Measurements from ENCODE around the gene TNKS2.
"Not testable (repeated sequence)": the region's sequence is repeated elsewhere in the genome, so short reads cannot be mapped to it uniquely, and the experiment has no call there.

TNKS2 gene

DNA sequence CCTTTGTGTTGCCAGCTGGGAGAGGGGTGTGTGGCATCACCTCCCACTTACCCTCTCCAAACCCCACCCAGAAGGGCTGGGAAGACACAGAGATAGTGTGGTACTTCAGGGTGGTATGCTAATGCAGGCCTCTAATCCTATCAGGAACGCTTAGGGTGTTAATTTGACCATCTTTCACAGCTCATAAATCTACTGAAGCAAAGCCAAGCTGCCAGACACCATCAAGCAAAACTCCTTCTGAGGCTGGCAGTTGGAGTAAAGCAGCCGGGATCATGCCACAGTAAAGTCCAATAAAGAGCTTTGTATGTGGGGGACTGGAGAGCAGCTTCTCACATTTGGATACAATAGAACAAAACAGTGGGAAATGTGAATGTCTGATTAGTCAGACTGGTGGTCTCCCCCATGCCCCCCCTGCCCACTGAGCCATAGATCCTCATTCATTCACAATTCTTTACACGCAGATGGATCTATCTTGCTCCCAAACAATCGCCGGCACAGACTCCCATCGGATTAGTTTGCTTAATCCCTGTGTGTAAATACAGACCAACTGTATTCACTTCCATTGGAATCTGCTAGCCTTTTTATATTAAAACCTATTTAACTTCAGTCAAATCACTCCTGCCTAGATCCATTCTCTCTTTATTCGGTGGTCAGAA, 81.4 kb downstream of the TNKS2 start:
- no peak for DNase-seq

DNA sequence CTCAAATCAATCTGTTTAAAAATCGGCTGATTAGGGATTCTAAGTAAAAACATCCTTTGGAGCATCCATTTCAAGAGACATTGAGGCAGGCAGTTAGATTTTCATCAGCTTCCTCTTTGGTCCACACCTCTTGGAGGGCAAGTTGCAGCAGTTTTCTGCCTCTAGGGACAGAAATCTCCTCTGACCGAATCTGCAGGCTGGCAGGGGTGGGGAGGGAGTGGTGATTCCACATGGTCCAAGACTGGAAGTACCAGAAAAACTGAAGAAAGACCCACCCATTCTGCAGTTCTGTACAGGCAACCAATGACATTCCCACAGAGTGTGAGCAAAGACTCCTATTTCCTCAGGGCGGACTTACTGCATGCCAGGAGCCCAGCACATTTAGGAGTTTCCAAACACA, 82.1 kb downstream of the TNKS2 start:
- DNase-seq: no peak

DNA sequence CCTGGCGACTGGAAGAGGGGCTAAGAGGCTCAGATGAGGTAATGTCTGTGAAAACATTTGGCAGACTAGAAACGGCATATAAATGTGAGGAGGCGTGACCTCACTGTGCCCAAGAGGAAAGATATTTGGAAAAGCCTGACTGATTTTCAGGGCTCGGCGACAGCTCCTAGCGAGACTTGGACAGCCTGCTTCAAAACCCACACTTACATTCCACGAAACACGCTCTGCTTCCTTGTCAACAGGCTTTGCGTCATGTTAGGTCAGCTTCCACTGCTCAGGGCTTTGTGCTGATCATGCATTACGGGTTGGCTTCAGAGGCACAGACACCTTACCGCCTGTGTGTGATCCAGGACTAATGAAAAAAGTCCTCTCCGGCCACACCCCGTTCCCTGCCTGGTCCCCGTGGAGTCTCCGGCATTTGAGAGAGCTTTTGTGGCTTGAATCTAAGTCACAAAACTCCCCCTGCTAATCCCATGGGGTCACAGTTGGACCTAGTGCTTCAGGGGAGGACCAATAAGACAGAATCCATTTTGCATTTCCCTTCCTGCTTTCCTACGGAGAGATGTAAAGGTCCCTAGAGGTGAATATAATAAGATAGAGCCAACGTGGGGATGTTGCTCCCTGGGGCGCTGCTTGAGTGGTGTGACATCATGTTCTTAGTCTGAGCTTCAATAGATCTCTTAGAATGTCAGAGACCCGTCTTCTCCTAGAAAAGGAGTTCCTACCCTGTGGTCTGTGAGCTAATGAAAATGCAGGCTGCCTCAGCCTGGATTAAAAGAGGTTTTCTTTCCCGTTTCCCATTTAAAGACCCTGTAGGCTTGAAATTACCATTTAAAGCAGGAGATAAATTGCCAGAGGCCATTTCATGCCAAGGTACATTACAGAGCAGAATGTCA, 85.6 kb downstream of the TNKS2 start:
- DNase-seq: no peak

DNA sequence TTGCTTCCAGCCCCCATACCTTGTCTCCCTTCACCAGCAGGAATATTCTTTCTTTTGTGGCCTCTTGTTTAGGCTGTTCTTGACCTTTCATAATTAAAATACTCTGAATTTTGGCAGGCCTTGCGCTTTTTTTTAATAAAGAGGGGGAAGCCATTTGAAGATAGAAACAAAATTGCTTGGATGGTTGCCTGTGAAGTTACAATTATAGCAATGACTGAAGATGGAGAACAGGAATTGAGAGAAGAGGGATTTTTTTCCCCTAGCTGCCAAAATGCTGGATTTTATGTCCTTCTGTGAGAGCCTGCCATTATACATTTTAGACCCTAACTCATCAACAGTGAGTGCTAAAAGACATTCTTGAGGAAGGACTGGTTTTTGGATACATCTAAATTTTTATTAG, 86.3 kb downstream of the TNKS2 start:
- DNase-seq: no peak

DNA sequence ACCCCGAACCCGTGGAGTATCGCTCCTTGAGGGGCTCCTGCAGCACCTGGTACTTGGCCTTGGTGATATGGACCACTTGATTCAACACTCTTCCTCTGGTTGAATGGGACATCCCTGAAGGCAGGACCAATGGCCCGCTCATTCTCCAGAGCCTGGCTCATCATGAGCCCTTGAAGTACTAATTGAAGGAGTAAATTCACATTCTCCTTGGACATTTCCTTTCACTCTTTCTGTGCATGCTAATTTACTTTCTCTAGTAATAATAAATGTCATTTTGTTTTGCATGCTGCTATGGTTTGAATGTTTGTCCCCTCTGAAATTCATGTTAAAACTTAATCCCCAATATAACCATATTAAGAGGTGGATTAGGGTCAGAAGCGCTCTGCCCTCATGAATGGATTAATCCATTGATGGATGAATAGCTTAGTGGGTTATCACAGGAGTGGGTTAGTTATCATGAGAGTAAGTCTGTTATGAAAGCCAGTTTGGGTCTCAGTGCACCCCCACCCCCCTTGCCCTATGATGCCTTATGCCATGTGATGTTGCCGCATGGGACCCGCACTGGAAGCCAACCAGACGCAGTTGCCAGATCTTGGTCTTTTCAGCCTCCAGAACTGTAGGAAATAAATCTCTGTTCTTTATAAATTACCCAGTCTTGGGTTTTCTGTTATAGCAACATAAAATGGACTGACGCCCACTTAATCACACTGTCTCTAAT, 87.3 kb downstream of the TNKS2 start:
- DNase-seq: no peak

DNA sequence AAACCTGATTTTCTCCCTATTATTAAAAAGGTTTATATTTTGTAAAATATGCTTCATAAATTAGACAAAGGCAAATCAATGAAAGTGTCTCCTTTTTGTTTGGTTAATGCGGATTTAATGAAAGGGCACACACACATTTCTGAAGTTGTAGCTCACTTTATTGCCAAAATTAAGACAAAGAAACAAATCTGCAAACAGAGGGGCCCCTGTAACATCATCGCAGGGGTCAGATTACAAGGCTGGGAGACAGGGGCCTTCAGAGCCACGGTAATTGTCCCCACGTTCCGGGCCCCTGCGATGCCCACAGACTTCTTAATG, 88.7 kb downstream of the TNKS2 start:
- DNase-seq: no peak

DNA sequence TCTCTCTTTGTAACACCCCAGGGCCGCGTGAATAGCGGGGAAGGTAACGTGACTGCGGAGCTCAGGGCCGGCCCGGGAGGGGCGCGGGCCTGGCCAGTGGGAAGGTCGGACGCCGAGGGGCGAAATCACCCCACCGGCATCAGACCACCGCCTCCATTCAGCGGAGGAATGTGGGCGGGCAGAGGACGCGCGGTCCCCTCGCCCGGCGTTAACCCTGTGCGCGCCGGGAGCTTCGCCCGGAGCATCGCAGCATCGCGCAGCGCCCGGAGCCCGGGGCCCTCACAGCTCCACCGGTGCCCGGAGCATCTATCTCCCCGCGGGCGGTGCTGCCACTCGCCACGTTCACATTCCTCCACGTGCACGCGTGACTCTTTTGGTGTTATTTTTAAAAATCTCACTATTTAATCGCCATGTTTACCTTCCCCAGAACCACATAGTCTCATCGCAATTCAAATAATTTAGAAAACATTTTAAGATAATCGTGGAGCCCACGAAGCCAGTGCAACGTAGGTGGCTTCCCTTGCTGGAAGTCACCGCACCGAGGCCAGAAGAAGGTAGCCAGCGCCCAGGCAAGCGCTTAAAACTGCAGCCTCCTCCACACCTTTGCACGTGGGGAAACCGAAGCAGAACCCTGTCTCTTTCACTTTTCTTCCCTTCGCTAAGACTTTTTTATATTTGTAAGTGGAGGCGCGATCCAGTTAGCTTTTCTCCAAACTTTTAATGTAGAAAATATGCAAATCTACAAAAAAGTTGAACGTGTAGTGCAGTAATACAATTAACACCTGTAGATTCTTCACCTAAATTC, 89.2 kb downstream of the TNKS2 start:
- peak in 1 of 2 donors; percentile 16 for DNase-seq

DNA sequence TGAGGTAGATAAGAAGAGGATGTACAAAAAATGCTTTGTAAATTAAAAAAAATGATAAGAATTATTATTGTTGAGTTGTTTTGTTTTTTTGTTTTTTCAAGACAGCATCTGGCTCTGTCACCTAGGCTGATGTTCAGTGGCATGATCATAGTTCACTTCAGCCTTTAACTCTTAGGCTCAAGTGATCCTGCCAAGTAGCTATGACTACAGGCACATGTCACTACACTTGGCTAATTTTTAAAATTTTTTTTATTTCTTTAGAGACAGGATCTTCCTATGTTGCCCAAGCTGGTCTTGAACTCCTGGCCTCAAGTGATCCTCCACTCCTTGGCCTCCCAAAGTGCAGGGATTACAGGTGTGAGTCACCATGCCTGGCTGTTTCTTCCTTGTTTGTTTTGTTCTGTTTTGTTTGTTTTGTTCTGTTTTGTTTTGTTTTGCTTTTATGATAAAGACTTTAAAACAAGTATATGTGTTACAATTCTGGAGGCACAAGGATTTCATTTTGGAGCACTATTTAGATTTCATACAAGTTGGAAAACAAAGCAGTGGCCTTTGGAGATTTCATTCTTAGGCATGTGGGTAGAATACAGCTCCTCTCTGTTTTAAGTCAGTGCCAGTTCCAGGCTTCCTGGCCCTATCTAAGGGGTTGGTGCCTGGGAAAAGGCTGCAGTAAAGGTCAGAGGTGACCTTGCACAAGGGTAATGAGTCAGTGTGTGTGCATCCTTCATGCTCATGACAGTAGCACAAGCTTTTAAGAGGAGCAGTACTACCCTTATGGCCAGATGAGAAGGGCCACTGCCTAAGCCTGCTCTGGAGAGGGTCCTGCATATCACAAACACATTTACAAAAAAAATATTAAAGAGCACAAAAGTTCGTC, 93.1 kb downstream of the TNKS2 start:
- no peak for DNase-seq

DNA sequence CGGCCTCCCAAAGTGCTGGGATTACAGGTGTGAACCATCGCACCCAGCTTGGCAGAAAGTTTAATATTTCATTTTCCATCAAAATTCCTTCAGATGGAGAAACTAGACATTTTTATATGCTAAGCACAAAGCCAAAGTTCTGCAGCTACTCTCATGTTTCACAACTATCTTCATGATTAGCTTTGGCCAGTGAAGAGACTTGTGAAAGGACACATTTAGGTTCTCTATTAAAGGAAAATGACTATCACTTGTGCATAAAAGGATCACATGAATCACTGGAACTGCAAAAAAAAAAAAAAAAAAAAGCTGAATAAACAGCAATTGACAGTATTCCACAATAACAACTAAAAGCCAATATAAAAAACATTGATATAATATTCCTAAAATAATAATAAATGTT, 94.8 kb downstream of the TNKS2 start:
- no peak for DNase-seq

DNA sequence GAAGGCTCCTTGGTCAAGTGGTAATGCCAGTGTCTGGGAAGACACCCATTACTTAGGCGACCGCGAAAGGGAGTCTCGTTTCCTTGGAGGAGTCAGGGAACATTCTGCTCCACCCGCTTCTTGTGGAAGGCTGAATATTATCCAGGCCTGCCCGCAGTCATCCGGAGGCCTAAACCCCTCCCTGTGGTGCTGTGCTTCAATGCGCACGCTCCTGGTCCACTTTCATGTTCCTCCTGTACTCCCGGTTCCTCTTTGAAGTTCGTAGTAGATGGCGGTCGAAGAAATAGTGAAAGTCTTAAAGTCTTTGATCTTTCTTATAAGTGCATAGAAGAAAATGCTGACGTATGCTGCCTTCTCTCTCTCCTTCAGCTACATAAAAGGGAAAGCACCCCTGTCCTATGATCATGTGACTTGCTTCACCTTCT, 96.0 kb downstream of the TNKS2 start:
- not testable (repeated sequence) for DNase-seq

DNA sequence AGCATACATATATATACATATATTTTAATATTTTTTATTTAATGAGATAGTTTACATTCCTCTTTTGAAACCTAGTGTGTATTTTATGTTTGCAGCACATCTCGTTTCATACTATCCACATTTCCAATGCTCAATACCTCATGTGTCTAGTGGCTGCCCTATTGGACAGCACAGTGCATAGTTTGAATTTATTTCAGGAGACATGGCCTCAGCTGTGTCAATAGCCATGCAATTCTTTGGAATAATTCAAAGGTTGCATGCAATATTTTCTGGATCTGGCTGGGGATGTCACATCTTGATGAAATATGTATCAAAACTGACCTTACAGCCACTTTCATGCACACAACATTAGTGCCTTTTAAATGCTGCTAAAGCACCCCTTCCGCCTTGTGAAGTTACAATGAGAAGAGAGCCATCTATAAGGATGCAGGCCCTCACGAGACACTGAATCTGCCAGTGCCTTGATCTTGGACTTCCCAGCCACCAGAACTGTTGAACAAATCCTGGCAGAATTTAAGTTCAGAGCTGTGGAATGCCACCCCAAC, 98.1 kb downstream of the TNKS2 start:
- no peak for DNase-seq

DNA sequence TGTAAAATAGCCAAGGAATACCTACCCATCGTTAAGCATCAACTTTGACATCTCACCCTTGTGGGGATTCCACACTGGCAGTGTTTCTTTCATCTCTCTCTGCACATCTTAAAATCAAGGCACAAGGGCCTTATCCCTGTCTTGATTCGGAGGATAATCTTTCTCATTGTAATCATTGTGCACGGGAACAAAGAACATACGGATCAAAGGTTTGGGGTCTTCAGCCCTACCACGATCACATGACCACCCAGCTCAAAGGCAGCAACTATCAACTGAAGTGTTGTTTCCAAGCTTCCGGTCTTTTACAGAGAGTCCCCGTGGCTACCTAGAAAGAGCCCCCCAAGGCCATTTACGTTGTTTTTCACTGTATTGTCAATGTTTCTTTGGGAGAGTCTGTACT, 99.2 kb downstream of the TNKS2 start:
- DNase-seq: no peak

DNA sequence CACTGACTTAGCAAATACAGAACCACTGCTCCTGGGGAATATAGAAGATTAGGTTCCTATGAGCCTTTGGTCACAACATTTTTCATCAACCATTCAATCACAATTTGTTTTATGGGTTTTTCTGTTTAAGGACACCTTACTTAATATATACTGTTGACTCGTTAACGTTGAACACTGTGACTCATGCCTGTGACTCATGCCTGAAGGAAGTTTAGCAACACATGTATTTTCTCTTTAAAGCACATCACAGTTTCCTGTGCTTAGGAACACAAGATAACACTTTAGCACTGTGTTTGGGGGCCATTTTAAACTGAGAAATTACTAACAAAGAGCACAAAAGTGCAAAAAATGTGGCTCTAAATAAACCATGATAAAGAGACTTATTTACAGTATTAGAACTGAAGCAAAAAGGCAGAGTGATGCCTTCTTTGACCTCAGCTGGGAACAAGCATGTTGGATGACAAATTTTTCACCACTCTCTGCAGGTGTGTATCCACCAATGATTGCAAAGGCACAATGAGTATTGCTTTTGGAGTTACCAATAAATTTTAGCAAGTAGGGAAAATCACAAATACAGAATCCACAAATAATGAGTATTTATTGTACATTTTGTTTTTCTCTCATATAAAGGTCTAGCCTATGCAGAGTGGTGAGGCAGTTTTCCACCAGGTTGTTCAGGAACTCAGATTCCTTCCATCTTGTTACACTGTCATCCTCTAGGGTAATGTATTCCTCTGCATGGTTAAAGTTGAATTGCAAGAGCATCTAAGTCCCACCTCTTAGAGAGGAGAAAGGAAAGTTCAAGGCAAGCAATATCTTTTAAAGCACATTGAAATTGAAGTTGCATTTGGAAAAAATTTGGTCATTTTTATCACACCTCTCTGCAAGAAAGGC, 103.8 kb downstream of the TNKS2 start:
- peak; percentile 61 to 62 for DNase-seq

DNA sequence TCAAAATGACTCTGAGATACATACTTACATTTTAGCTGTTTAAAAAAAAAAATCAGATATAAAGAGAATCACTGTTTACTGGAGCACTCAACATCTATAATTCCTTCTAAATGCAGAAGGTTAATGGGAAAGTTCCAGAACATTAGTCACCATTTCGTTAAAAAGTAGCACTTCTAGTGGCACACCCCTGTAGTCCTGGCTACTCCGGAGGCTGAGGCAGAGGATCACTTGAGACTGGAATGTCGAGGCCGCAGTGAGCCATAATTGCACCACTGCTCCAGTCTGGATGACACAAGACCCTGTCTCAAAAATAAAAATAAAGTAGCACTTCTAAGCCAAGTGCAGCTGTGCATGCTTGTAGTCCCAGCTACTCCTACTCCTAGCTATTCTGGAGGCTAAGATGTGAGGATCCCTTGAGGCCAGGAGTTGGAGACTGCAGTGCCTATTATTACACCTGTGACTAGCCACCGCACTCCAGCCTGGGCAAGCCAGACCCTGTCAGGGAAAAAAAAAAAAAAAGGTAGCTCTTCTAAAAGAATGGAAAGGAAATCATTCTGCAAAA, 108.9 kb downstream of the TNKS2 start:
- DNase-seq: no peak

DNA sequence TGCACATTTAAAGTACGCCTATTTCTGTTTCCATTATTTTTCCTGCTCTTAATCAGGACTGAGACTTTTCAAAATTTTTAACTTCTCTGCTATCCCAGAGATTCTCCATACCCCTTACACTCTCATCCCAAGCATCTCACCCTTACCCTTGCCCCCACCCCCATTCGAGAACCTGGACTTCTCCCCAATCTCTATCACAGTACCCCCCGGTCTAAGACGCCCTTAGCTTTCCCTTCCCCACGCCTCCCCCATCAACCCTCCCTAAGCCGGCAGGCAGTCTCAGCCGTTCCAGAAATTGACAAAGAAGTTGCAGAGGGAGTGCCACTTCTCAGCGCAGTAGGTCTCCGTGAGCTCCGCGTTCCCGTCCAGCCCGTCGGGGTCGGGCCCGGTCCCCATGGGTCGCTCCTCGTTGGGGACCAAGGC, 109.7 kb downstream of the TNKS2 start:
- DNase-seq: no peak

DNA sequence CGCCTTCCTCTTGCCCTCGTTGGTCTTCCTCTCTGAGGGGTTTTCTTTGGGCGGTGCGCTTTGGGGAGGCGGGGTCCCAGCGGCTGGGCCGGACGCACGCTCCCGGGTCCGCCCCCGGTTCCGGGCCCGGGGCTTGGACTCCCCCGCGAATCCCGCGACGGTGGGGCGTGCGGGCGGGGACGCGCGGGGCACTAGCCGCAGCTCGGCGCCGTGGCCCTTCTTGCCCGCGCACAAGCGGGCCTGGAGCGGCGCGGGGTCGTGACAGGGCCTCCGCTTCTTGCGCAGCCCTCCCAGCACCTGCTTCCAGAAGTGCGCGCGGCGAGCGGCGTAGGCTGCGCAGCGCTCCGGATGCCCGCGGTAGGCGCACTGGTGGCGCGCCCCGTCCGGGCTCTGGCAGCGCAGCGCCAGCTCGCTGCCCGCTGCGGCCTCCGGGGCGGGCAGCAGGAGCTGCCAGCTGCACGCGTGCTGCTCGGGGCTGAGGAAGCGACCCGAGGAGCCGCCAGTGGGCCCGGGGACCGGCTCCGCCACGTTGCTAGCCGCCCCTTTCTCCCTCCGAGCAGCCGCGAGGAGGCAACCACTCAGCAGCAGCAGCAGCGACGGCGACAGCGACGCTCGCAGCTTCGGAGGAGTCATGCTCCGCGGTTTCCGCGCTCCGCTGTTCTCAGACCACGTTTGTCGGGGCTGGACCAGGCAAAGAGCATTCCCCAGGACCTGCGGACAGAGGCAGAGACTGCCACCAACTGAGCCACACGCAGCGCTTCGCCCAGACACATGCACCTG, 110.3 kb downstream of the TNKS2 start:
- peak; percentile 69 to 77 for DNase-seq

DNA sequence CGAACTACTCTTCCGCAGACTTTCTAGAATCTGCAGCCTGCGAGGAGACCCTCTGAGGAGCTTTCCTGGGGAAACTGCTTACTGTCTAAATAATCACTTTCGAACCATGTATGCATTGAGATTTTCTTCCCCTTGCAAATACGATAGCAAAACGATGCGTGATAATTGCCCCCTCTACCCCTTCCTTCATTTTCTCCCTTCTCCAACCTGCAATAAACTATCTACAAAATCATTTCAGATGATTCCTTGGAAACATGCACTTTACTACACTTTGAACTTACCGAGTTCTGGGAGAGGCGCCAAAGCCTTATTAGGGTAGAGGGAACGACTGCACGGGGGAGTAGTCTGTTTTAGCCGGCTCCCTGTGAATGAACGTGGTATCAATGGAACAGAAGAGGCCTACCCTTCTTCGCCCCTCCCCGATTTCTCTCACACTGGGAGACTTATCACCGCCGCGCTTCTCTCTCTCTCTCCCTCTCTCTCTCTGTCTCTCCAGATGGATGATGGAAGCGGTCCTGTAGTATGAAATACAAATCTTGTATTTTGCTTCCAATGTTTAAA, 111.0 kb downstream of the TNKS2 start, which contains the start of gene FGFBP3:
Gene FGFBP3 (minus strand): TSS at position 370 of the 561 bp plus-strand sequence. CDS start 517 bp downstream, outside the sequence.
- DNase-seq: peak in 1 of 2 donors; percentile 38

DNA sequence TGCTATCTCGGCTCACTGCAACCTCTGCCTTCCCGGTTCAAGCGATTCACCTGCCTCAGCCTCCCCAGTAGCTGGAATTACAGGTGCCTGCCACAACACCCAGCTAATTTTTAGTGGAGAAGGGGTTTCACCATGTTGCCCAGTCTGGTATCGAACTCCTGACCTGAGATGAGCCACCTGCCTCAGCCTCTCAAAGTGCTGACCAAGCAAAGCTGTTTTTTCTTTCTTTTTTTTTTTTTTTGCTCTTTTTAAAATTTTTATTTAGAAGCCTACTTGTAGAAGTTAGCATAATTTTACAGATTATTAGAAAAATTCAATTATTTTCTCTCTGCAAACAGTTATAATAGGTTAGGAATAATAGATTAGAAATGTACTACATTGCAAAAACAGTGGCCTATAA, 112.2 kb downstream of the TNKS2 start:
- no peak for DNase-seq

All from CD4-positive, alpha-beta T cell treated with Interferon alpha-2 for 1 hour (primary cell).